Activated CD4-positive, alpha-beta T cell treated with anti-CD3 and anti-CD28 coated beads, Interleukin-2, Interleukin-4, amounts not matched to agents 100 ng/mL and 50 ng/mL, durations not matched to agents 16 hours and 8 hours (primary cell): ENCODE results near the gene SNHG17.
"Not testable (repeated sequence)": the region's sequence is repeated elsewhere in the genome, so short reads cannot be mapped to it uniquely, and the experiment has no call there.

Experiments used
- DNase-seq: peaks from one replicate; pipeline ENCODE4 v3.0.0-alpha.2; 2020; ENCODE audit warnings: low spot score

The SNHG17 gene

DNA sequence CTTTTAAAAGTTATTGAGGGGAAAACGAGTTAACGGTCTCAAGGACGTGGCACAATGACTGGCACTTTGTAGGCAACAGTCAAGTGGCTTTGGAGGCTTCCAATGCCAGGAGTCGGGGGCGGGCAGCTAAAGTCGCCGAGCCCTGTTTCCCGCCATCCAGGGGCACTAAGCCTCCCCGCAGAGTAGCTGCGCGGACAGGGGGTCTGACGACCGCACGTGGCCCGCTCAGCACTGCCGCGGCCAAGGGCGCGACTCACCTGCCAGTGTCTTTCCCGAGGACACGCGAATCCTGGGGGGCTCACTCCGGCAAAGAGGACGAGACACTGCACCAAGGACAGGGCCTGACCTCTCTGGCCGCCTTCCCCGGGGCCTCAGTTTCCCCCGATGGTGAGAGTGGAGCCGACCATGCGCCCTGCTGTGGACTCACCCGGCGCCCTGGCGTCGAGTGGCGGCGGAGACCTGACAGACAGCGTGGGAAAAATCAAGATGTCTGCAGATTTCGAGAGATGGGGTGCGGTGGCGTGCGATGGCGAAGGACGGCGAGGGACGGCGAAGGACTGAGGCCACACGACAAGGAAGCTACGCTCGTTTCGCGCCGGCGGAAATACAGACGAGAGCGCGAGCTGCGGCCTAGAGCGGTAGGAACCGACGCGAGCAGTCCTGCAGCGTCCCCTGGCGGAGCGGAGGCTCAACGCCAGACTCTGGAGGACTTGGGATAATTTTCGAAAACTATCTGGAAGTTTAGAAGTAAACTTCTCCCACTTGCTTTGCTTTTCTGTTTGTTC, at the start of gene SNHG17:
Gene SNHG17 (minus strand): TSS at position 559 of the 785 bp plus-strand sequence.
- peak; percentile 89 for DNase-seq

DNA sequence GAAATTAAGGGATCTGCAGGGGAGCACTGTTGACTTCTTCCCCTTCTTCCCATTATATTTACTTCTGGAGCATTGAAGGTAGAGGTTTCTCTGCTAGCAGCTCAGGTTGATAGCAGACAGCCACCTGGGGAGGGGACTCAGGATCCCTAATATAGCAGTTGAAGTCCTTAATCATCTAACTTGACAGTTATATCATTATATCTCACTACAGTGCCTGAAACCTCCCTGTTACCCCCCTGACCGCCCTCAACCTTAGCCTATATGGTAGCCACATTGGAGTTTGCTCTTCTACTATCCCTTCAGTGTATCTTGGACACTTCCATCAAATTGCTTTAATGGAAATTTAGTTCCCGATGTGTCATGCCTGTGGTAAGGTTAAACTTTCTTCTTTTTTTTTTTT, 44.5 kb upstream of the SNHG17 start:
- DNase-seq, result no peak

DNA sequence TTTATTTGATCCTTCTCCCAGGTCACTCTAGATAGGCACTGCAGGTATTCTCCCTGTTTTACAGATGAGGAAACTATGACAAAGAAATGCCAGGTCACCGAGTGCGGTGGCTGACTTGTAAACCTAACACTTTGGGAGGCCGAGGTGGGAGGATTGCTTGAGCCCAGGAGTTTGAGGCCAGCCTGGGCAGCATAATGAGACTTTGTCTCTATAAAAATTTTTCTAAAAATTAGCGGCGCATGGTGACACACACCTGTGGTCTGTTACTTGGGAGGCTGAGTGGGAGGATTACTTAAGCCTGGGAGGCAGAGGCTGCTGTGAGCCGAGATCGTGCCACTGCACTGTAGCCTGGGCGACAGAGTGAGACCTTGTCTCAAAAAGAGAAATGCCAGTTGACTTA, 42.6 kb upstream of the SNHG17 start:
- no peak for DNase-seq

DNA sequence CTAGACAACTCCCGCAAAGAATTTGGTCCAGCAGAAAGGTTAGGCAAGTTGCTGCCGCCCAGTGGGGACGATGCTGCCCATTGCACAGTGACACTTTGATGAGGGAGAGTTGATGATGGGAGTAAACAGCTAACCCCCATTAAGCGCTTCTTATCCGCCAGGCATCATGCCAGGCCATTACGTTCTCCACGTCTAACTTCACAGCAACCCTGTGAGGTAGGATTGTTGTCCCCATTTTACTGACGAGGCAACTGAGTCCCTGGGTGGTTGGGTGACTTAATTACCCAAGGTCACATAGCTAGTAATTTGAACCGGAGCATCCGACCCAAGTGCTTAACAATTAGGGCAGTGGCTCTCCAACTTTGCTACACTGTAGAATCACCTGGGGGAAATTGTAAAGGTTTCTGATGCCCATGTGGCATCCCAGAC, 38.3 kb upstream of the SNHG17 start:
- no peak for DNase-seq

DNA sequence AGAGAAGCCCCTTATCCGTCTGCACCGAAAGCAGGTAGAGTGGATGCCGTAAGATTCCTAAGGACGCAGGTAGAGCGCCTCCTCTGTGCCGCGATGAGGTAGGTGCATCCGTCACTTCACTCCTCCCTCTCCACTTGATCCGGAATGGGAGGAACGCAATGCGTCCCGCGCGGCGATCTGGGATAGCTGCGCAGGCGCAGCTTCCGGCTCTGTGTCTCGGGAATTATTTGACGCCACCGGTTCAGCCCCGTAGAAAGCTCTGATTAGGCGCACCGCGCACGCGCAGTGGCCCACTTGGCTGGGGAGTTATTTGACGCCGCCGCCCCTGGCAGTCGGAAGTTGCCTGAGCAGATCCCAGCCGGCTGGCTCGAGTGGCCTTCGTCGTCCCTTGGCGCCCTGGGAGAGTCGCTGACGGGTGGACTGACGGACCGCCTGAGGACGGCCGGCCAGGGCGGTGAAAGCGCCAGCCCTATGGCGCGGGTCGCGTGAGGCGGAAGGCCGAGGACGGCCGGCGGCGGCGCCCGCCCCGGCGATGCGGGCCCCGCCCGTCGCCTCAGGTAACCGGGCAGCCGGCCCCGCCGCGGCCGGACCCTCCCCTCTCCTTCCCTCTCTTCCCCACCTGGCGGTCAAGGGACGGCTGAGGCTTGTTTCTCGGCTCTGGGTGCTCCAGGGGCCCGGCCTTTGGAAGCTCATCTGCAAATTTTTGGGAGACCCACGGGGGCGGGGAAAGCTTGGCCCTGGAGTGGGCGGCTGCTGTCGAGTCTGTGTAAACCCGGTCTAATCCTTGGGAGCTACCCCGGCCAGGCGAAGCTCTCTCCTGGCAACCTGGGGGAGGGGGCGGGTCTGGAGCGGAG, 37.6 kb upstream of the SNHG17 start, which contains the start of gene RALGAPB:
Gene RALGAPB (plus strand): TSS at position 331 of the 854 bp plus-strand sequence. CDS start 15,590 bp downstream, outside the sequence.
- DNase-seq, result peak; percentile 98

DNA sequence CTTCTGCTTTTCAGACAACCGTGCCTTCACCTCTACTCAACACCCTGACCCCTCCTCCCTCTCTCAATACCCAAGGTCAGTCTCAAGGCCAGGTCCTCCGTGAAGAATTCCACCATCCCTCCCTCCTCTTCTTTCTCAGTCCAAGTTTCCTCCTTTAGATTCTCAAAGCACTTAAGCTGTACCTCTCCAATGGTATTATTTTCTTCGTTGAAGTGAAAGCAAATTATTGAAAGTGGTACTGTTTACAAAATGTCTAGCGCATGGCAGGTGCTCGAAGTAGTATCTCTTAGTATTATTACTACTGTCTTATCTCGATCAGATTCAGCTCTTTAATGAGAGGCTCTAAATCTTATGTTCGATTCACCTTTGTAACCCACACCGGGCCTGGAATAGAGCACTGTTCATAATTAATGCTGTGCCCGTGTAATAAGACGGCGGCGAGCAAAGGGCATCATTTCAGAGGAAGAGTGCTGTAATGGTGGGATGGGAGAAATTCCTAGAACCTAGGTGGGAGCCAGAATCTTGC, 36.9 kb upstream of the SNHG17 start:
- DNase-seq, result no peak

DNA sequence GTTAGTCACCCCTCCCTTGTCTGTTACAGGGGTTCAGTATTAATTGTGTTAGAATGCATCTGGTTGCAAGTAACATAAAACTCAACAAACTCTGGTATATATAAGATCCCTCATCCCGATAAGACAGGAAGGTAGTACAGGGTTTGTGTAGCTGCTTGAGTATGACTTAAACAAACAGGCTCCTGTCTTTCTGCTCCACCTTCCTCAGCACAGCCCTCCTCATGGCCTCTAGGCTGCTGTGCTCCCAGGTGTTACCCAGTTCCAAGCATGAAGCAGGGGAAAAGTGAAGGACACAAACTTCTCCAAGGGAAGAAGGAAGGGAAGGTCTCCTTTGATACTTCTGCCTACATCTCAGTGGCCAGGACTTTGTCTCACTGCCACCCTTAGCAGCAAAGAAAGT, 36.1 kb upstream of the SNHG17 start:
- DNase-seq, result no peak

DNA sequence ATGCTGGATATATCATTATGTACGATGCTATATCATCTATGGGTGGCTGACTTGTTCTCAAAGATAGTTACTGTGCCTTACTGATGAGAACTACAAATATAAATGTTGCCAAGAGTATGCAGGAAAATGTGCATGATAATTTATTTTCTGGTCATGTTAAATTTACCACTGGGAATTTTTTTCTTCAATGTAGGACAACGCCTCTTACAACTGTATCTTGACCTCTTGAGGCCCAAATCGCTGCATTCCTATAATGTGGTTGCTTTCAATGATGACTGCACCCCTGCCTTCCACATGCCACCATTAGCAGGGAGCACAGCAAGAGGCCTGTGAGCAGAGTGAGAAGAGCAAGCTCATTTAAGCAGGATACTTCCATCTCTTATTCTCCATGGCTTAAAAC, 31.9 kb upstream of the SNHG17 start:
- DNase-seq, result no peak

DNA sequence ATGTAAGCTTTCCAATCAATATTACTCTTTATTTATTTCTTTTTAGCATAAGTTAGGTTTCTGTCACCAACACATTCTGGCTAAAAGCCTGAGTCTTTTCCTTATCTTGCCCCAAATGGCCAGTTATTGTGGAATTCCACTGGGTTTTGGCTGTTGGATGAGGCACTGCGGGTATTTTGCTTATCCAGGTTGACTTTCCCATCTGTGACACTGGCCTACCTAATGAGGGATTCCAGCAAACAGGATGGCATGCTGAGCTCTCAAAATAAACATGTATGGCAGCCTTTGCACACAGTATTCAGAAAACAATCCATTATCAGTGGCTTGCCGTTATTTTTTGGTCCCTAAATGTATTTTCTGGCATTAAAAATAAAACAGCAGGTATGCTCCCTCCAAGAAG, 31.0 kb upstream of the SNHG17 start:
- no peak for DNase-seq

DNA sequence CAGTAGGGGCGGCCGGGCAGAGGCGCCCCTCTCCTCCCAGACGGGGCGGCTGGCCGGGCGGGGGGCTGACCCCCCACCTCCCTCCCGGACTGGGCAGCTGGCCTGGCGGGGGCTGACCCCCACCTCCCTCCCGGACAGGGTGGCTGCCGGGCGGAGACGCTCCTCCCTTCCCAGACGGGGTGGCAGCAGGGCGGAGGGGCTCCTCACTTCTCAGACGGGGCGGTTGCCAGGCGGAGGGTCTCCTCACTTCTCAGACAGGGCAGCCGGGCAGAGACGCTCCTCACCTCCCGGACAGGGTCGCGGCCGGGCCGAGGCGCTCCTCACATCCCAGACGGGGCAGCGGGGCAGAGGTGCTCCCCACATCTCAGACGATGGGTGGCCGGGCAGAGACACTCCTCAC, 26.4 kb upstream of the SNHG17 start:
- DNase-seq, result not testable (repeated sequence)

DNA sequence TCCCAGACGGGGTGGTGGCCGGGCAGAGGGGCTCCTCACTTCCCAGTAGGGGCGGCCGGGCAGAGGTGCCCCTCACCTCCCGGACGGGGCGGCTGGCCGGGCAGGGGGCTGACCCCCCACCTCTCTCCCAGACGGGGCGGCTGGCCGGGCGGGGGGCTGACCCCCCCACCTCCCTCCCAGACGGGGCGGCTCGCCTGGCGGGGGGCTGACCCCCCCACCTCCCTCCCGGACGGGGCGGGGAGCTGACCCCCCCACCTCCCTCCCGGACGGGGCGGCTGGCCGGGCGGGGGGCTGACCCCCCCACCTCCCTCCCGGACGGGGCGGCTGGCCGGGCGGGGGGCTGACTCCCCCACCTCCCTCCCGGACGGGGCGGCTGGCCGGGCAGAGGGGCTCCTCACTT, 26.0 kb upstream of the SNHG17 start:
- DNase-seq, result not testable (repeated sequence)

DNA sequence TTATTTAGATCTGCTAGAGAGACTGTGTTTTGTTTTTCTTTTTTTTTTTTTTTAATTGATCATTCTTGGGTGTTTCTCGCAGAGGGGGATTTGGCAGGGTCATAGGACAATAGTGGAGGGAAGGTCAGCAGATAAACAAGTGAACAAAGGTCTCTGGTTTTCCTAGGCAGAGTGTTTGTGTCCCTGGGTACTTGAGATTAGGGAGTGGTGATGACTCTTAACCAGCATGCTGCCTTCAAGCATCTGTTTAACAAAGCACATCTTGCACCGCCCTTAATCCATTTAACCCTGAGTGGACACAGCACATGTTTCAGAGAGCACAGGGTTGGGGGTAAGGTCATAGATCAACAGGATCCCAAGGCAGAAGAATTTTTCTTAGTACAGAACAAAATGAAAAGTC, 25.5 kb upstream of the SNHG17 start:
- DNase-seq, result not testable (repeated sequence)

DNA sequence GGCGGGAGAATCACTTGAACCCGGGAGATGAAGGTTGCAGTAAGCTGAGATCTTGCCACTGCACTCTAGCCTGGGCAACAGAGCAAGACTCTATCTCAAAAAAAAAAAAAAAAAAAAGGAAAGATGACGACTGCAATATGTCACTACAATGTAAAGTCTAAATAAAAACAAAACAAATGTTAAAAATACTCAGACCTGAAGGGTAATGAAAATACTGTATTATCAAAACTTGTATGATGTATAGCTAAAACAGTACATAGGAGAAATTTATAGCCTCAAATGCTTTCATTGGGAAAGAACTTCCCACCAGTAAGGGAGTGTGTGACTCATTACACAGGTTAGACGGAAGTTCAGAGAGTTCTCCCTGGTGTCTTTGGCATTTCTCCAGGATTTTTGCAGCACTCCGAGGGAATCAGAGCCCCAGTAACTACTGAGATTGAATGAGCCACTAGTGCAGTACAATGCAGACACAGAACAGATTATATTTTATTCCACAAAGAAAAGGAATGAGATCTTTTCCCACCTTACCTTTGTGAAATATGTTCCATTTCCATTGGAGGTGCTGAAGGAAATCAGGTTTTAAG, 25.0 kb upstream of the SNHG17 start:
- DNase-seq, result no peak

DNA sequence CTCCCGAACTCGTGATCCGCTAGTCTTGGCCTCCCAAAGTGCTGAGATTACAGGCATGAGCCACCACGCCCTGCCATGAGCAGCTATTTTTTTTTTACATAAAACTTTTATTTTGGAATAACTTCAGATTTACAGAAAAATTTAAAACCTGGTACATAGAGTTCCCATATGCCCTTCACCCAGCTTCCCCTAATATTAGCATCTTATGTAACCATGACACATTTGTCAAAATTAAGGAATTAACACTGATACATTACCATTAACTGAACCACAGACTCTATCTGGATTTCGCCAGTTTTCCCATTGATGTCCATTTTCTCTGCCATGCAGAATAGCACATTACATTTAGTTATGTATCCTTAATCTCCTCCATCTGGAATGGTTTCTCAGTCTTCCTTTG, 23.2 kb upstream of the SNHG17 start:
- DNase-seq, result no peak

DNA sequence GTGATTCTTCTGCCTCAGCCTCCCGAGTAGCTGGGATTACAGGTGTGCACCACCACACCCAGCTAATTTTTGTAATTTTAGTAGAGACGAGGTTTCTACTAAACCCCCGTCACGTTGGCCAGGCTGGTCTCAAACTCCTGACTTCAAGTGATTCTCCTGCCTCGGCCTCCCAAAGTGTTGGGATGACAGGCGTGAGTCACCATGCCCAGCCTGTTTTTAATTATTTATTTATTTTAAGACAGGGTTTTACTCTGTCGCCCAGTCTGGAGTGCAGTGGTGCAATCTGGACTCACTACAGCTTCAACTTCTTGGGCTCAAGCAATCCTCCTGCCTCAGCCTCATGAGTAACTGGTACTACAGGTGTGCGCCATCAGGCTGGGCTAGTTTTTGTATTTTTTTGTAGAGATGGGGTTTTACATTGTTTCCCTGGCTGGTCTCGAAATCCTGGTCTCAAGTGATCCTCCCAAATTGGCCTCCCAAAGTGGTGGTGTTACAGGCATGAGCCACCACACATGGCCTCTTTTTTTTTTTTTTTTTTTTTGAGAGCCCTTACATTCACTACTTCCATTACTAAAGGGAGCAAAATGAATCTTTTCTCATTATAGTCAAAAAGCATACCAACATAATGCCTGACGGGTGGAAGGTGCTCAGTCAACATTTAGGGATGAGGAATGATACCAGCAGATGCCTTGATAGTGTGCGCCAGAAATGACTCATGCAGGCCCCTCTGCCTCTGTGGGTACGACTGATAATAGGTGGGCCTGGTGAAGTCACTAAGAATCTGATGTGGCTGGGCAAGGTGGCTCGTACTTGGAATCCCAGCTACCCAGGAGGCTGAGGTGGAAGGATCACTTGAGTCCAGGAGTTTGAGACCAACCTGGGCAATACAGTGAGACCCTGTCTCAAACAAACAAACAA, 19.7 kb upstream of the SNHG17 start:
- DNase-seq, result no peak

DNA sequence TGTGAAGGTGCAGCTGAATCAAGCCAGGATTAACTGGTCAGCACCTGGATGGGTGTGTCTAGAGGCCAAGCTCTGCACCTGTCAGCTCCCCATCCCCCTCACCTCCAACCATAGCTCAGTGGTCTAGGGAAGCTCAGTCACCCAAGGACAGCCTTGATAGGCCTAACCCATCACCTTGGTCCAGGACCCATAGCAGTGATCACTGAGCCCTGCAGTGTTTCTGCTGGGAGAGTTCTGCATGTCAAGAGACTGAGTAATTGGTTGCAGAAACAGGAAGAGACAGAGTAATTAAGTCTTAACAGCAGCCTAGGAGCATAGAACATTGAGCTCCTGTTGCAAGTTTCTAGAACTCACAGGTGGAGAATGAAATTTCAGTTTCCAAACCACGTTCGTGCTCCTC, 18.8 kb upstream of the SNHG17 start:
- no peak for DNase-seq

DNA sequence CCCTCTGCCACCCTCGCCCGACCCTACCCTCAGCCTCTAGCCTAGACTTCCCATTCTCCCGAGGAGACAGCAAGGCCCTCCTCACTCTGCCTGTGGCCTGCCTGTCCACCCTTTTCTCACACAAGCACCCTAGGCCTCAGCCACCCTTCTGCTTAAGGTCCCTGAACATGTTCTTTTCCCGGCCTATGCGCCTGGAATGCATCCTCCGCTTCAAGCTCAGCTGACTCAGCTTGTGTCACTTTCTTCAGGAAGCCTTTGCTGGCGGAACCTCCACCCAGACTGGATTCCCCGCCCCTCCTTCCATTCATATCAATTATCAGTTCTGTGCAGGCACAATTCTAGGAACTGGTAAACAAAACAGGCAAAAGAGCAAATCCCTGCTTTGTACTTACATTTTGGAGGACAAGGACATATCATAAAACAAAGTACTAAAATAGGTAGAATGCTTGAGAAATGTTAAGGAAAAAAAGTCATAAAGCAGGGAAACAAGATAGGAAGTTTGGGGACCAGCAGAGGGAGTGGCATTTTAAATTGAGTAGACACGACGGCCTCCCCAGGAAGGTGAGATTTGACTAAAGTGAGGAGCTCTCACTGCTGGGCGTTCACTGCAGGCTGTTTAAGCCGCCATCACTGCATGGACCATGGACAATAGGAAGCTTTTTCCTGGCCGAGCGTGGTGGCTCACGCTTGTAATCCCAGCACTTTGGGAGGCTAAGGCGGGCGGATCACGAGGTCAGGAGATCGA, 17.9 kb upstream of the SNHG17 start:
- no peak for DNase-seq

DNA sequence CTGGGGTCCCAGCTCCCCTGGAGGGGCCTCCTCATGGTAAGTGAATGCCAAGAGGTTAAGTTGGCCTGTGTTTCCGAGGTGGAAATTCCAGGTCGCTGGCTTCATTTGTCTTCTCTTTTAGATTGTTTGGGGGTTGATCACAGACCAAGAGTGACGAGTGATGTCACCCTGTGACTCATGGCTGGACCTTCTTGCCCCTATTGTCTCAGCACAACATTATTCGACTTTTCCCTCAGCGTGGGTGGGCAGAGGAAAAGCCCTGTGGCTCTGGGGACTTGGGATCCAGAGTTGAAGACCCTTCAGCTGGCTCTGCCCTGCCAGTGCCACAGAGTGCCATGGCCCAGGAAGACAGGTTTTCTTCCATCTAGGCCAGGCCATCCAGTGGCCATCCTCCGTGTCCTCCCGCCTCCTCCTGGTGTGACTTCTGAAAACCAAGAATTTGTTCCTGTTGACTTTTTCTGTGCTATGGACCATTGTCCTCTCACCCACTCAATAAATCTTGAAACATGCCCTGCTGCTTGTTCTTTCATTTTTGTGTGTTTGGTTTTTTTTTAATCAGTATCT, 15.4 kb upstream of the SNHG17 start:
- DNase-seq, result no peak

DNA sequence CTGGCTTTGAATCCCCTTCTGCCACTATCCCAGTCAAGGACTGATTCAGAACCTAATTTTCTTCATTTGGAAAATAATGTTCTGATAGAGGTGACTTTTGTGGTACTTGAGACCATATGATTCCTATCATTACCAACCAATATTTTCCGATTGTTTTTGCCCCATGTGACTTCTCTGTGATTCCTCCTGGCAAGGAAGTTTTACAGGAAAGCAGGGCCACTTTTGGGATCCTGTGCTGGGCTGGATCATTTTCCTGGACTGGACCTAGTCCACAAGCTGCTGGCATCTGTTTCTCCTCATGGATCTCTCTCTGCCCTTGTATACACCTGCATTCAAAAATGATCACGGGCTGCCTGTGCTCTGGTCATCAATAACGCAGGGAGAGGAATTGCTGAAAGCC, 13.9 kb upstream of the SNHG17 start:
- no peak for DNase-seq

DNA sequence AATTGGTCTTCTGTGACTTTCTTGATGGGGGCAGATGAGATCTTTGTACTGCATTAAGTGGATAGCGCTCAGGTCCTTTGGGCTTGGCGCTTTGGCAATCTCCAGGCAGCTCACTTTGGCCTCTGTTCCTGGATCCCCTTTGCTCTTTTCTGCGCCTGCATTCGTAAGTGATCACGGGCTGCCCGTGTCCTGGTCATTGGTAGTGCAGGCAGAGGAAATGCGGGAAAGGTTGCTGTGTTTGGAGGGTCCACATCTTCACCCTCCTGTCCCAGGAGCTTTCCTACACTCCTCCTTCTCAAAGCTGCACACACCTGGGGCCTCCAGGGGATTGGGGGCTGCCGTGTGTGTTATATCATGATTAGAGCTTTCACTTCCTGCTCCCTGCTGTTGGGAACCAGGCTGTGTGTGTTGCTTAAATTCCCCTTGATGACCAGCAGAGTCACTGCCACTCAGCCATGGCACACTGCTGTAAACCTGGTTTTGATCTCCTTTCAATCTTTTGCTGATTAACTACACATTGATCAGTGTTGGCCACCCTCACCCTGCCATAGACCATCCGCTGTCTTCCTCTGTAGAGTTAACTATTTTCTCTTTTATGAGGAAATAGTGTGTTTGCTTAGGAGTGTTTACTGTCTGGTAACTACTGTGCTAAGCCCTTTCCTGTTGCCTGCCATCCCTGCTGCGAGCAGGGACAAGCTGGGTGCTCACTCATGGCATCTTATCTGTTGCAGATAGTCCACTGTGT, 13.0 kb upstream of the SNHG17 start:
- DNase-seq, result no peak
